ENCODE data around the gene PDE4D. TPM values are rescaled to one million over a fixed set of nuclear protein-coding genes. Genes with fewer than 3 reads are reported as not detected.

The PDE4D gene
- total RNA-seq, 1 experiment from 2014 or later = 2.1 TPM

DNA sequence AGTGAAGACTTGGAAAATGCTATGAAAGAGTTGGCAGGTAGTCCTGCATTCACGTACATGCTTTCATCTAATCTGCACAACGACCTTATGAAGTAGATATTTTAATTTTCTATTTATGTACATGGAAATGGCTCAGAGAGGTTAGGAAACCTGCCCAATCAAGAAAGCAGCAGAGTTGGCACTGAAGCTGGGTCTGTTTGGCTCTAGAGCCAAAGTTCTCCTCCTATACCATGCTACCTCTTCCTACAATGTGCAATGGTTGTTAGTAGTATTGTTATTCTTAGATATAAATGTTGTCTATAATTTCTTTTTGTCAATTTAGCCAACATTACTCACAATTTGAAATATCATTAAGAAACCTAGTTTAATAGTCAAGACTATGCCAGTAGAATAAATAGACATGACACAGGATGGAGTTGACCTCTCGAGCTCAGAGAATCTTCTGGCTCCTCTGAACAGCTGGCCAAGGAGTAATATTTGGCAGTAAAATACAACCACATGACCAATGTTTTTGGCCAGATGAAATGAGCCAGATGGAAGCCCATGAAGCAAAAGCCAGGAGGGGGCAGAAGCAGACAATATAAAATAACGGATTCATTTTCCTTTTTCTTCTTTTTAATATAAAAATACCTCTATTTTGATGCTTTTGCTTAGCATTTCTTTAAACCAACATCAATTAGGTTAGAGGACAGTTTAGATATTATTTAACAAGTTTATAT is 542.3 kb downstream of the PDE4D start:
- no peak overlapping the region for H4K8ac ChIP-seq (replicated peaks; ENCODE audit: insufficient read length, low read depth, low read length)
- H2BK15ac ChIP-seq (ENCODE audit: low read depth, low read length) = no peak overlapping the region
- no peaks in the 10 kb centered on the region for H4K20me1 ChIP-seq (ENCODE audit: control insufficient read depth, insufficient read depth, insufficient read length)
- H3K14ac ChIP-seq (ENCODE audit: insufficient read depth, low read length) = no peak overlapping the region
- no peak overlapping the region for H2BK5ac ChIP-seq (ENCODE audit: insufficient read length, low read length)
- no peaks in the 10 kb centered on the region for H3K4me1 ChIP-seq (ENCODE audit: insufficient read depth, low read length)
- H3K23me2 ChIP-seq (ENCODE audit: insufficient read length, low read depth, low read length, poor library complexity, severe bottlenecking) = no peaks in the 10 kb centered on the region
- H4K5ac ChIP-seq (ENCODE audit: insufficient read length, low read depth, low read length) = no peak overlapping the region
- H3K27ac ChIP-seq (ENCODE audit: insufficient read length, low read depth, low read length) = no peak overlapping the region
- Mint-ChIP-seq H3K27me3 (ENCODE audit: low read depth) (no peaks in the 10 kb centered on the region), H3K9me3 (no peaks in the 10 kb centered on the region), H3K4me3 (no peak overlapping the region), H3K4me1 (peaks cover 3% of the 10 kb centered on the region in 2 experiments; a peak in 1 of 4 replicates), H3K36me3 (ENCODE audit: insufficient read depth in 1 of 3, low read depth in 3 of 3) (no peaks in the 10 kb centered on the region), H3K27ac (no peak overlapping the region)
- no peak overlapping the region for H3K18ac ChIP-seq (ENCODE audit: insufficient read length, low read depth, low read length)
- no peak for DNase-seq
- no peak overlapping the region for H2AK5ac ChIP-seq (ENCODE audit: insufficient read length, low read length)
- H3K4me2 ChIP-seq (ENCODE audit: insufficient read depth, insufficient read length, low read length) = no peak overlapping the region
- H3K27me3 ChIP-seq (ENCODE audit: insufficient read depth, low read length) = no peaks in the 10 kb centered on the region
- H3K4ac ChIP-seq (ENCODE audit: low read depth, low read length) = no peak overlapping the region
- no peak overlapping the region for H2AFZ ChIP-seq (ENCODE audit: low read length)
- TF ChIP-seq, protein P1, sequence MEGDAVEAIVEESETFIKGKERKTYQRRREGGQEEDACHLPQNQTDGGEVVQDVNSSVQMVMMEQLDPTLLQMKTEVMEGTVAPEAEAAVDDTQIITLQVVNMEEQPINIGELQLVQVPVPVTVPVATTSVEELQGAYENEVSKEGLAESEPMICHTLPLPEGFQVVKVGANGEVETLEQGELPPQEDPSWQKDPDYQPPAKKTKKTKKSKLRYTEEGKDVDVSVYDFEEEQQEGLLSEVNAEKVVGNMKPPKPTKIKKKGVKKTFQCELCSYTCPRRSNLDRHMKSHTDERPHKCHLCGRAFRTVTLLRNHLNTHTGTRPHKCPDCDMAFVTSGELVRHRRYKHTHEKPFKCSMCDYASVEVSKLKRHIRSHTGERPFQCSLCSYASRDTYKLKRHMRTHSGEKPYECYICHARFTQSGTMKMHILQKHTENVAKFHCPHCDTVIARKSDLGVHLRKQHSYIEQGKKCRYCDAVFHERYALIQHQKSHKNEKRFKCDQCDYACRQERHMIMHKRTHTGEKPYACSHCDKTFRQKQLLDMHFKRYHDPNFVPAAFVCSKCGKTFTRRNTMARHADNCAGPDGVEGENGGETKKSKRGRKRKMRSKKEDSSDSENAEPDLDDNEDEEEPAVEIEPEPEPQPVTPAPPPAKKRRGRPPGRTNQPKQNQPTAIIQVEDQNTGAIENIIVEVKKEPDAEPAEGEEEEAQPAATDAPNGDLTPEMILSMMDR (conservative IDR thresholded peaks at IDR 0.05) = no peak
- no peak overlapping the region for H3K56ac ChIP-seq (ENCODE audit: insufficient read length, low read depth, low read length)
- no peaks in the 10 kb centered on the region for H3K9me3 ChIP-seq (ENCODE audit: control insufficient read depth, low read depth, low read length)
- no peaks in the 10 kb centered on the region for H3K79me1 ChIP-seq (ENCODE audit: insufficient read depth, low read depth, low read length, poor library complexity, severe bottlenecking)
- H3K79me2 ChIP-seq (ENCODE audit: insufficient read depth, low read length) = no peaks in the 10 kb centered on the region
- no peak overlapping the region for H2BK12ac ChIP-seq (ENCODE audit: insufficient read length, low read depth, low read length)
- H3T11ph ChIP-seq (ENCODE audit: low read length) = no peak overlapping the region
- H2BK120ac ChIP-seq (ENCODE audit: low read depth, low read length, poor library complexity, severe bottlenecking) = no peak overlapping the region
- H4K91ac ChIP-seq (ENCODE audit: insufficient read length, low read depth, low read length) = no peak overlapping the region
- no peak overlapping the region for H3K9ac ChIP-seq (ENCODE audit: extremely low read depth, insufficient read length, low read length)
- WGBS (ENCODE audit: extremely low coverage, insufficient read length, low lambda C conversion rate) = no CpG with 5 or more reads among the region's 4 CpGs
- no peak overlapping the region for H3K23ac ChIP-seq (ENCODE audit: insufficient read length, low read depth, low read length)
- no peak overlapping the region for H2BK20ac ChIP-seq (ENCODE audit: low read depth, low read length, poor library complexity, severe bottlenecking)
